ACC112 (cell line): ENCODE results near the gene RFX1.

Experiments used
- H2AFZ ChIP-seq: fragments of 200-600 bp; sonication (generic); one replicate; pipeline ENCODE4 v1.6.0; 2017; ENCODE audit warnings: antibody characterized with exemption, low read length; ENCODE audit not compliant: unreplicated experiment
- H3K27ac ChIP-seq: fragments of 200-600 bp; sonication (generic); 2 replicates; pipeline ENCODE4 v1.5.1; 2014; ENCODE audit warnings: low read depth, mild to moderate bottlenecking, antibody characterized with exemption, low read length, moderate library complexity
- H3K27me3 ChIP-seq: fragments of 200-600 bp; sonication (generic); 2 replicates; pipeline ENCODE4 v1.6.1; 2014; ENCODE audit warnings: mild to moderate bottlenecking, antibody characterized with exemption, low read length, moderate library complexity, mixed read lengths; ENCODE audit not compliant: insufficient read depth
- H3K36me3 ChIP-seq: fragments of 200-600 bp; sonication (generic); 2 replicates; pipeline ENCODE4 v1.6.1; 2016; ENCODE audit warnings: mild to moderate bottlenecking, antibody characterized with exemption, low read length, moderate library complexity, mixed read lengths; ENCODE audit not compliant: insufficient read depth
- H3K4me1 ChIP-seq: fragments of 200-600 bp; sonication (generic); one replicate; pipeline ENCODE4 v1.6.1; 2016; ENCODE audit warnings: low read length, mixed read lengths; ENCODE audit not compliant: insufficient read depth, unreplicated experiment, control insufficient read depth
- H3K4me3 ChIP-seq: fragments of 200-600 bp; sonication (generic); 2 replicates; pipeline ENCODE4 v1.5.1; 2014; ENCODE audit warnings: mild to moderate bottlenecking, low read depth, low read length
- H3K79me2 ChIP-seq: fragments of 200-600 bp; sonication (generic); one replicate; pipeline ENCODE4 v1.6.0; 2016; ENCODE audit warnings: low read length; ENCODE audit not compliant: control insufficient read depth, unreplicated experiment, insufficient read depth

The RFX1 gene

GRCh38 chr19:13917888-13918406 is 88.2 kb downstream of the RFX1 start:
- H3K27me3 ChIP-seq: no peaks in the 10 kb centered on the region
- H3K27ac ChIP-seq: no peak overlapping the region
- H3K36me3 ChIP-seq: peaks cover 17% of the 10 kb centered on the region
- H3K4me1 ChIP-seq: no peaks in the 10 kb centered on the region
- no peaks in the 10 kb centered on the region for H3K79me2 ChIP-seq
- no peak overlapping the region for H3K4me3 ChIP-seq
- H2AFZ ChIP-seq: no peak overlapping the region

- H3K36me3 ChIP-seq: no peaks in the 10 kb centered on the region
Measured at GRCh38 chr19:13914777-13915176, 91.3 kb downstream of the RFX1 start.

GRCh38 chr19:13913352-13913751 is 92.8 kb downstream of the RFX1 start:
- no peaks in the 10 kb centered on the region for H3K27me3 ChIP-seq
- H2AFZ ChIP-seq: no peak overlapping the region
- H3K4me3 ChIP-seq: no peak overlapping the region
- no peaks in the 10 kb centered on the region for H3K36me3 ChIP-seq
- no peaks in the 10 kb centered on the region for H3K4me1 ChIP-seq
- no peaks in the 10 kb centered on the region for H3K79me2 ChIP-seq
- no peak overlapping the region for H3K27ac ChIP-seq

More at GRCh38 chr19:13914777-13915176, 91.3 kb downstream of the RFX1 start:
- no peaks in the 10 kb centered on the region for H3K4me1 ChIP-seq
- no peaks in the 10 kb centered on the region for H3K79me2 ChIP-seq
- H3K4me3 ChIP-seq: no peak overlapping the region
- H3K27ac ChIP-seq: no peak overlapping the region
- H3K27me3 ChIP-seq: no peaks in the 10 kb centered on the region
- no peak overlapping the region for H2AFZ ChIP-seq
